ENCODE measurements around the gene SERPINI1.
"Not testable (repeated sequence)": the region's sequence is repeated elsewhere in the genome, so short reads cannot be mapped to it uniquely, and the experiment has no call there.

The SERPINI1 gene

GRCh38 chr3:167810236-167810635, 74.7 kb downstream of the SERPINI1 start:
- Histone ChIP-seq H3K4me1 (ENCODE audit: insufficient read depth, low read length) (peaks cover 26% of the 10 kb centered on the region), H3K36me3 (ENCODE audit: insufficient read depth, low read length) (no peaks in the 10 kb centered on the region), H3K4me3 (ENCODE audit: low read depth in 1 of 2, low read length in 2 of 2) (no peak overlapping the region), H3K27me3 (ENCODE audit: control insufficient read depth in 1 of 2, insufficient read depth in 2 of 2, low read length in 2 of 2) (no peaks in the 10 kb centered on the region), H3K9ac (ENCODE audit: low read length) (no peak overlapping the region), H3K9me3 (ENCODE audit: low read length) (no peaks in the 10 kb centered on the region), H3K27ac (ENCODE audit: low read depth, low read length) (no peak overlapping the region)

DNA sequence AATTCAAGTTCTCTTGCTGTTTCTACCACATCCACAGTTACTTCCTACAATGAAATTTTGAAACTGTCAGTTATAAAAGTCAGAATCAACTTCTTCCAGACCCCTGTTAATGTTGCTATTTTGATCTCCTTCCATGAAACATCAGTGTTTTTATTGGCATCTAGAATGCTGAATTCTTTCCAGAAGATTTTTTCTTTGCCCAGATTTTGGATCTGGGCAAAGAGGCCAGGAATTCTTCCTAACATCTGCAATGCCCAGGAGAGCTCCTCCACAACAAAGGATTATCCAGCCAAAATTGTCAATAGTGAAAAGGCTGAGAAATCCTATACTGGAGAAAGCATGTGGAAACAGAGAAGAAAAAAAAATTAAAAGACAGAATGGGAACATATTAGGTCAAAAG, 75.5 kb downstream of the SERPINI1 start:
- Histone ChIP-seq H3K9ac (ENCODE audit: low read length) (no peak overlapping the region), H3K4me1 (ENCODE audit: insufficient read depth, low read length) (peaks cover 31% of the 10 kb centered on the region), H3K36me3 (ENCODE audit: insufficient read depth, low read length) (no peaks in the 10 kb centered on the region), H3K27me3 (ENCODE audit: control insufficient read depth in 1 of 2, insufficient read depth in 2 of 2, low read length in 2 of 2) (no peaks in the 10 kb centered on the region), H3K9me3 (ENCODE audit: low read length) (no peaks in the 10 kb centered on the region), H3K27ac (ENCODE audit: low read depth, low read length) (no peak overlapping the region), H3K4me3 (ENCODE audit: low read depth in 1 of 2, low read length in 2 of 2) (no peak overlapping the region)

- H3K4me1 ChIP-seq (ENCODE audit: insufficient read depth, low read length), result peaks cover 31% of the 10 kb centered on the region
- no peaks in the 10 kb centered on the region for H3K9me3 ChIP-seq (ENCODE audit: low read length)
- no peaks in the 10 kb centered on the region for H3K27me3 ChIP-seq (ENCODE audit: control insufficient read depth in 1 of 2, insufficient read depth in 2 of 2, low read length in 2 of 2)
- no peak overlapping the region for H3K27ac ChIP-seq (ENCODE audit: low read depth, low read length)
- no peak overlapping the region for H3K9ac ChIP-seq (ENCODE audit: low read length)
- no peaks in the 10 kb centered on the region for H3K36me3 ChIP-seq (ENCODE audit: insufficient read depth, low read length)
- H3K4me3 ChIP-seq (ENCODE audit: low read depth in 1 of 2, low read length in 2 of 2), result no peak overlapping the region
Measured at GRCh38 chr3:167813169-167814123, 77.9 kb downstream of the SERPINI1 start.

DNA sequence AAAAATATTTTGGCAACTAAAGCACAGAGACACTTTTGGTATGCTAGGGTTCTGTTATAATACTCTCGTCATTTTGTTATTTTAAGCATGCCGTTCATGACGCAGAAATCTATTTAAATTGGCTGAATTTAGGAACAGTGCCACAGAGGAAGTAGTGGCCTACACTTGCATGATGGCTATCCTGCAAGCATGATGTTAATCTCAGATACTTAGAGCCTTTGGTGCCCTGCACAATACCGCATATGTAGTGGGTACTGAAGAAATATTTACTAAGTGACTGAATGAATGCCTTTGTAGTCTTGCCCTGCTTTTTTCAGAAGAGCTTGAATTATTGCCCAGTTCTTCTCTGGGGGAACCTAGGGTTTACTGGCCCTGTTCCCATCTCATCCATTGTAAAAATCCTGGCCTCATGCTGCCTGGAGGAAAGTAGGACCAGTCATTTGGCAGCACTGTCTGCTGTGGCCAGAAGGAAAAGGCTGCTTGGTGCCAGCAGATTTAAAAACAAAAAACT, 79.0 kb downstream of the SERPINI1 start:
- no peaks in the 10 kb centered on the region for H3K27me3 ChIP-seq (ENCODE audit: control insufficient read depth in 1 of 2, insufficient read depth in 2 of 2, low read length in 2 of 2)
- H3K27ac ChIP-seq (ENCODE audit: low read depth, low read length), result no peak overlapping the region
- no peak overlapping the region for H3K4me3 ChIP-seq (ENCODE audit: low read depth in 1 of 2, low read length in 2 of 2)
- no peaks in the 10 kb centered on the region for H3K9me3 ChIP-seq (ENCODE audit: low read length)
- H3K9ac ChIP-seq (ENCODE audit: low read length), result no peak overlapping the region
- no peaks in the 10 kb centered on the region for H3K36me3 ChIP-seq (ENCODE audit: insufficient read depth, low read length)
- peaks cover 31% of the 10 kb centered on the region for H3K4me1 ChIP-seq (ENCODE audit: insufficient read depth, low read length)

DNA sequence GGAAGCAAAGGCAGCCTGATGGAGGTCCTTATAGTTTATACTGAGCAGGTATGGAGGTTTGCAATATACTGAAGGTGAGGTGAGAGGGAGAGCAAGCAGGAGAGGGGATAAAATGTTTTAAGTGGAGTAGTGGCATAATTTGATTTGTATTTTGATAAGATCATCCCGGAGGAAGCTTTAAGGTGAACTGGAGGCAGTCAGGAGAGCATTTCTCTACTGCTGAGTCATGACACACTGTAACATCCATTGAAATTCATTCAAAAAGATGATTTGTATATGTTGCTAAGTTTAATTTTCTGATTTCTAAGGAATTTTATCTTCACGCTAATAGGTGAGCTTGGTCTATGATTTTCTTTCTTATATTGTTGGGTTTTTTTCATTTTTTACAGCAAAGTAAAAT, 81.4 kb downstream of the SERPINI1 start:
- Histone ChIP-seq H3K36me3 (ENCODE audit: insufficient read depth, low read length) (no peaks in the 10 kb centered on the region), H3K9ac (ENCODE audit: low read length) (no peak overlapping the region), H3K27me3 (ENCODE audit: control insufficient read depth in 1 of 2, insufficient read depth in 2 of 2, low read length in 2 of 2) (no peaks in the 10 kb centered on the region), H3K4me3 (ENCODE audit: low read depth in 1 of 2, low read length in 2 of 2) (no peak overlapping the region), H3K4me1 (ENCODE audit: insufficient read depth, low read length) (peaks cover 25% of the 10 kb centered on the region), H3K27ac (ENCODE audit: low read depth, low read length) (no peak overlapping the region), H3K9me3 (ENCODE audit: low read length) (no peaks in the 10 kb centered on the region)

- Histone ChIP-seq H3K4me1 (ENCODE audit: insufficient read depth, low read length) (peaks cover 4% of the 10 kb centered on the region), H3K36me3 (ENCODE audit: insufficient read depth, low read length) (no peaks in the 10 kb centered on the region), H3K9ac (ENCODE audit: low read length) (no peak overlapping the region), H3K9me3 (ENCODE audit: low read length) (no peaks in the 10 kb centered on the region), H3K27me3 (ENCODE audit: control insufficient read depth in 1 of 2, insufficient read depth in 2 of 2, low read length in 2 of 2) (no peaks in the 10 kb centered on the region), H3K4me3 (ENCODE audit: low read depth in 1 of 2, low read length in 2 of 2) (no peak overlapping the region), H3K27ac (ENCODE audit: low read depth, low read length) (no peak overlapping the region)
Measured at GRCh38 chr3:167820102-167820865, 84.8 kb downstream of the SERPINI1 start.

- H3K36me3 ChIP-seq (ENCODE audit: insufficient read depth, low read length), result no peaks in the 10 kb centered on the region
- no peak overlapping the region for H3K27ac ChIP-seq (ENCODE audit: low read depth, low read length)
- H3K27me3 ChIP-seq (ENCODE audit: control insufficient read depth in 1 of 2, insufficient read depth in 2 of 2, low read length in 2 of 2), result no peaks in the 10 kb centered on the region
- no peak overlapping the region for H3K9ac ChIP-seq (ENCODE audit: low read length)
- H3K9me3 ChIP-seq (ENCODE audit: low read length), result no peaks in the 10 kb centered on the region
- no peaks in the 10 kb centered on the region for H3K4me1 ChIP-seq (ENCODE audit: insufficient read depth, low read length)
- H3K4me3 ChIP-seq (ENCODE audit: low read depth in 1 of 2, low read length in 2 of 2), result no peak overlapping the region
Measured at GRCh38 chr3:167821248-167821805, 85.8 kb downstream of the SERPINI1 start.

- no peaks in the 10 kb centered on the region for H3K27me3 ChIP-seq (ENCODE audit: control insufficient read depth in 1 of 2, insufficient read depth in 2 of 2, low read length in 2 of 2)
- no peaks in the 10 kb centered on the region for H3K4me1 ChIP-seq (ENCODE audit: insufficient read depth, low read length)
- no peaks in the 10 kb centered on the region for H3K9me3 ChIP-seq (ENCODE audit: low read length)
- H3K36me3 ChIP-seq (ENCODE audit: insufficient read depth, low read length), result no peaks in the 10 kb centered on the region
- H3K4me3 ChIP-seq (ENCODE audit: low read depth in 1 of 2, low read length in 2 of 2), result no peak overlapping the region
- H3K27ac ChIP-seq (ENCODE audit: low read depth, low read length), result no peak overlapping the region
- no peak overlapping the region for H3K9ac ChIP-seq (ENCODE audit: low read length)
Measured at GRCh38 chr3:167823738-167824137, 88.2 kb downstream of the SERPINI1 start.

DNA sequence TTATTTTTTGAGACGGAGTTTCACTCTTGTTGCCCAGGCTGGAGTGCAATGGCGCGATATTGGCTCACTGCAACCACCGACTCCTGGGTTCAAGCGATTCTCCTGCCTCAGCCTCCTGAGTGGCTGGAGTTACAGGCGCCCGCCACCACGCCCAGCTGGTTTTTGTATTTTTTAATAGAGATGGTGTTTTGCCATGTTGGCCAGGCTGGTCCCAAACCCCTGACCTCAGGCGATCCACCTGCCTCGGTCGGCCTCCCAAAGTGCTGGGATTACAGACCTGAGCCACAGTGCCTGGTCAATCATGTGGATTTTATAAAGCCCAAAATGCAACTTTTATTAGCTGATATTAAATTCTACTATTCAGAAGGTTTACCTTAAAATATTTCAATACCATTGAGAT, 92.1 kb downstream of the SERPINI1 start:
- not testable (repeated sequence) for H3K4me3 ChIP-seq (ENCODE audit: low read depth in 1 of 2, low read length in 2 of 2); H3K4me1 ChIP-seq (ENCODE audit: insufficient read depth, low read length); H3K9ac ChIP-seq (ENCODE audit: low read length); H3K27ac ChIP-seq (ENCODE audit: low read depth, low read length); H3K9me3 ChIP-seq (ENCODE audit: low read length); H3K27me3 ChIP-seq (ENCODE audit: control insufficient read depth in 1 of 2, insufficient read depth in 2 of 2, low read length in 2 of 2); H3K36me3 ChIP-seq (ENCODE audit: insufficient read depth, low read length)

GRCh38 chr3:167829071-167829470, 93.5 kb downstream of the SERPINI1 start:
- no peaks in the 10 kb centered on the region for H3K27me3 ChIP-seq (ENCODE audit: control insufficient read depth in 1 of 2, insufficient read depth in 2 of 2, low read length in 2 of 2)
- H3K4me3 ChIP-seq (ENCODE audit: low read depth in 1 of 2, low read length in 2 of 2), result no peak overlapping the region
- no peak overlapping the region for H3K9ac ChIP-seq (ENCODE audit: low read length)
- no peak overlapping the region for H3K27ac ChIP-seq (ENCODE audit: low read depth, low read length)
- no peaks in the 10 kb centered on the region for H3K4me1 ChIP-seq (ENCODE audit: insufficient read depth, low read length)
- H3K9me3 ChIP-seq (ENCODE audit: low read length), result no peaks in the 10 kb centered on the region
- H3K36me3 ChIP-seq (ENCODE audit: insufficient read depth, low read length), result no peaks in the 10 kb centered on the region

- Histone ChIP-seq H3K9ac (ENCODE audit: low read length) (no peak overlapping the region), H3K27ac (ENCODE audit: low read depth, low read length) (no peak overlapping the region), H3K9me3 (ENCODE audit: low read length) (no peaks in the 10 kb centered on the region), H3K36me3 (ENCODE audit: insufficient read depth, low read length) (no peaks in the 10 kb centered on the region), H3K4me3 (ENCODE audit: low read depth in 1 of 2, low read length in 2 of 2) (no peak overlapping the region), H3K27me3 (ENCODE audit: control insufficient read depth in 1 of 2, insufficient read depth in 2 of 2, low read length in 2 of 2) (no peaks in the 10 kb centered on the region), H3K4me1 (ENCODE audit: insufficient read depth, low read length) (no peaks in the 10 kb centered on the region)
Measured at GRCh38 chr3:167830007-167830406, 94.5 kb downstream of the SERPINI1 start.
